ENCODE data around the gene NRXN2.
"Not testable (repeated sequence)": the region's sequence is repeated elsewhere in the genome, so short reads cannot be mapped to it uniquely, and the experiment has no call there.

NRXN2 gene

DNA sequence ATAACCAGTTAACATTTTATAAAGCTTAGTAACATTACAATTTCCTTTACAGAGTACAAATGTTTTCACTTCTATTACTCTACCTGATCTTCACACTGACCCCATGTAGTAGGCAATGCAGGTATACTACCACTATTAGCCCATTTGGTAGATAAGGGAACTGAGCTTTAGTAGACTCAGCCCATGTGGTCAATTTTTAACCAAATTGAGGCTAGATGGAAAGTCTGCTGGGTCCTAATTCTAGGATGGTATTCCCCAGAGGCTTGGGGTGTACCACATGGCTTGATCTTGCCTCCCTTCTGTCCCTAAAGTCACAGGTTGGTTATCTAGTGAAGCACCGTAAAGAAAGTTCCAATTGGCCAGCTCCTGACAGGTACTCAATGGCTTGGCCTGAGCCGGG, 48.2 kb downstream of the NRXN2 start:
- DNase-seq (ENCODE audit: low read depth in 2 of 2) = no peak

DNA sequence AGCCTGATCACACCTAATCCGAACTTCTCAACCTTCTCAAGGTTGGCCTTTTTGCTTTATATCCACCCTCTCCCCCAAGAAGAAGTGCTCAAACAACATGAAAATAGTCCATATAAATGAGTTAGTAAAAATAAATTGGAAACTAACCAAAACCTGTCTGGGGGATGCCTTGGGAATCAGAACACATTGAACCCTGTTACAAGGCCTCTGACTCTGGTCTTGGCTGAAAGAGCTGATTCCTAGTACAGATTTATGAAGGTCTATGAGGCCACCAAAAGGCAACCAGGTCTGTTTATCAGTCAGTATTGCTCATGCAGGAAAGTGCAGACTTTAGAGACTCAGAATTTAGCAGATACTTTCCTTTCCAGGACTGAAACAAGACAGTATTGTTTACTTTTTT, 49.7 kb downstream of the NRXN2 start:
- DNase-seq (ENCODE audit: low read depth in 2 of 2) = no peak

DNA sequence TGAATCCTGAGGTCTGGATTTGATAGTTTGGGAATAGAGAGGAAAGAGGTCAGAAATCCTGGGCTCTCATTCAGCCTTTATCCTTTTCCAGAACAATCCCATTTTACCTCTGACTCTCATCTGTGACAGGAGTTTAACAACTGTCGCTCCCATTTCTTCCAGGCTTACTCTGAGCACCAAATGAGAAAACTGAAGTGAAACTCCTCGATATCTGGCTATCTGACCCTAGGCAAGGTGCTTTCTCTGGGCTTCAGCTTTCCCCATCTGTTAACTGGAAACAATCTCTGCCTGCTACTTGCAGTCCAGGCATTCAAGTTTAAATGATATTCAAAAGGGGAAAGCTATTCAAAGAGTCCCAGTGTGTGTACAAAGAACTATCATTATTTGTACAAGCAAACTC, 50.1 kb downstream of the NRXN2 start:
- no peak for DNase-seq (ENCODE audit: low read depth in 2 of 2)

DNA sequence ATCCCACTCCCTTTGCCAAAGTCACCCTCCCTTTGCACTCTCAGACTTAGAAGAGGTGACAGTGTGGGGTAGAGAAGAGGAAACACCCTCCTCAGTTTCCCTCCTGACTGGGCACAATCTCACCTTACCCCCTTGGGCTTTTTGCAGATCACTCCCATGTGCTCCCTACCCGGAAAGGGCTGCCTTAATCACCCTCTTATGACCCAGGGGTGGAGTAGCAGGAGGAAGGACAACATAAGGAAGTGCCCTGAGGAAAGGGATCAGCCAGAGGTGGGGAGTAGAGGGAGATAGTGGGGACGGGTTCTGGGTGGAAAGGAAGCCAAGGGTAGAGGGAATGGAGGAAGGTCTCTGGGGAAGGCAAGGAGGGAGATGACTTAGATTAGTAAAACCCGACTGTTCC, 52.0 kb downstream of the NRXN2 start:
- DNase-seq (ENCODE audit: low read depth in 2 of 2) = no peak

DNA sequence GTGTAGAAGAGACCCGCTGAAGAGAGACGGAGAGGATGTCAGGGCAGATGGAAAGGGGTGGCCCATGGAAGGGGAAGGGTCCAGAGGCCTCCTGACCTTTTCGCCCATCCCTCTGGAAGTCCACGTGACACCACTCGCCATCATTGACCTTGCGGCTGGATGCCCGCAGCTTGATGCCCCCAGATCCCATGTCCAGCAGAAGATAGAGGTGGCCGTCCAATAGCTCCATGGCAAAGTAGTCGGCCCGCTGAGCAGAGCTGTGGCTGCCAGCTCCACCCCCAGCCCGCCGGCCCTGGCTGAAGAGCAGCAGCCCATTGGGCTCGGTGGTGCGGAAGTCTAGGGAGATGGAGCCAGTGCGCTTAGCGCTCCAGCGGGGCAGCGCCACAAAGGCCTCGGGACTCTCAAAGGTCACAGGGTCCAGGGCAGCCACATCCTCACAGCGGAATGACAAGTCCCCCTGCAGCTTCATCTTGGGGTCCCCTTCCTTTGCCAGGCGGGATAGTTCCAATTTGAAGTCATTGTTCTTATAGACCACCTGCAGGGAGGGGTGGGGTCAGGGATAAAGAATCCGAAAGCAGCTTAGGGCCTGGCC, 55.7 kb downstream of the NRXN2 start:
- DNase-seq (ENCODE audit: low read depth in 2 of 2) = no peak

DNA sequence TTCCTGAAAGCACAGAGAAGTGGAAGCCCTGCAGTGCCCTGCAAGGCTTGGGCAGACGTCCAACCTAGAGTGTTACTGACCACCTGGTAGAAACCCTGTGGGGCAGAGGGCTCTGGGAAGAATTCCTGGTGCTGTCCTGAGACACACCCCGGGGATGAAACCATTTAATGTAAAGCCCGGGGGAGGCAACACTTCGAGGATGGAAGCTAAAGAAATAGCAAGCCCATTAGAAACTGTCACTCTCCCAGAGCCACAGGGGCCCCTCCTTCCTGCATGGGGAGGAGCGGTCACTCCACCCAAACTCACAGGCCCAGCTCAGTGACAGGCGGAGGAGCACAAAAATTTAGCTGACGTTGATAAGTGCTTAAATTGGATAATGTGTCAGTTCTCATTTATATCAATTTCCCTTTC, 57.6 kb downstream of the NRXN2 start:
- DNase-seq (ENCODE audit: low read depth in 2 of 2) = no peak

DNA sequence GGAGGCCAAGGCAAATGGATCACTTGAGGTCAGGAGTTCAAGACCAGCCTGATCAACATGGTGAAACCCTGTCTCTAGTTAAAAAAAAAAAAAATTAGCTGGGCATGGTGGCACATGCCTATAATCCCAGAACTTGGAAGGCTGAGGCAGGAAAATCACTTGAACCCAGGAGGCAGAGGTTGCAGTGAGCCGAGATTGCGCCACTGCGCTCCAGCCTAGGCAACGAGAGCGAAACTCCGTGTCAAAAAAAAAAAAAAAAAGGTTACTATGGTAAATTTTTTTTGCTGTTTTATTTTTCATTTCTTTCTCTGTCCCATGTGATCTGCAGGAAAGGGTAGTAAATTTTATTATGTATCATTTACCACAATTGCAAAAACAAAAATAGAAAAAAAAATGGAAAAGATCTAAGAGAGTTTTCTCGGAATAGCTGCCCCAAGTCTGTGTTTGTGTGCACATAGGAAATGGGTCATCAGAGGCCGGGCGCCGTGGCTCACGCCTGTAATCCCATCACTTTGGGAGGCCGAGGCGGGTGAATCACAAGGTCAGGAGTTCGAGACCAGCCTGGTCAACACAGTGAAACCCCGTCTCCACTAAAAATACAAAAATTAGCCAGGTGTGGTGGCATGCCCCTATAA, 58.6 kb downstream of the NRXN2 start:
- DNase-seq (ENCODE audit: low read depth in 2 of 2) = not testable (repeated sequence)

DNA sequence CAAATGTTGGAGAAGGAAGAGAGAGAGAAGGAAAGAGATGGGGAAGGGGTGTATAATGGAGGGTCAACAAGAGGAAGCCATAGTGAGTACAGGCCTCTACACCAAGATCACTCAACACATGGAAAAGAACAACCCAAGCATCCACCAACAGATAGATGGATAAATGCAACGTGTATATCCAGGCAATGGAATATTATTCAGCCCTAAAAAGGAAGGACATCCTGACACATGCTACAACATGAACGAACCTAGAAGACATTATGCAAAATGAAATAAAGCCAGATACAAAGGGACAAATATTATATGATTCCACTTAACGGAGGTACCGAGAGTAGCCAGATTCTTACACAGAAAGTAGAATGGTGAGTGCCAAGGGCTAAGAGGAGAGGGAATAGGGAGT, 59.3 kb downstream of the NRXN2 start:
- no peak for DNase-seq (ENCODE audit: low read depth in 2 of 2)

DNA sequence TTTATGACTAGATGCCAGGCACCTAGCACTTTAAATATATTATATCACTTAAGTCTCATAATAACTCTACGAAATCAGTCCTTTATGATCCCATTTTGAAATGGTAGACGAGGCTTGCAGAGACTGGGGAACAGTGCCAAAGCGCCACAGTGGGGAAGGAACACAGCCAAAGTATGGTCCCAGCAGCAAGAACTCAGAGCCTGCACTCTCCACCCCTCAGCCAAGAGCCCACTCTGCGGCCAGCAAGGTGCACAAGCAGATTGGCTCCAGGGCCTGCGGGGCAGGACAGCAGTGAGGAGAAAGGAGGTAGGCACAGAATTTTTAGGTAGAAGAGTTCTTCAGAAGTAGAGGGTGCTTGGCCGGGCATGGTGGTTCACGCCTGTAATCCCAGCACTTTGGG, 61.4 kb downstream of the NRXN2 start:
- no peak for DNase-seq (ENCODE audit: low read depth in 2 of 2)

DNA sequence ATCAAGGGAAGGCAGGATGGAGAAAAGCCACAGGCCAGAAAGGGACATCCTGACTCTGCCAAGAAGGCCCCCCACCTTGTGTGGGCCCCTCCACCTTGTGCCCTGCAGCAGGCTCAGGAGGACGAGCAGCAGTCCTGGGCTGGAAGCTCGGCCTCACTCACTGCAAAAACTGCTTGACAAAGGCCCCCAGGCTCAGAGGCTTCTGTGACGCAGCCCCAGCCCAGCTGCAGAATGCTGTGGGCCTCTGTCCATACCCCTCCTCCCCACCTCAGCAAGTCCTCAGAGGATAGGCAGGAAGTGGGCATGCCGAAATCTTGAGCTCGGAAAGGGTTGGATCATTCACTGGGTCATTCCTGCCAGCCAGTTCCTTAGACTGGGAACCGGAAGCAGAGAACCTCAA, 61.9 kb downstream of the NRXN2 start:
- no peak for DNase-seq (ENCODE audit: low read depth in 2 of 2)

DNA sequence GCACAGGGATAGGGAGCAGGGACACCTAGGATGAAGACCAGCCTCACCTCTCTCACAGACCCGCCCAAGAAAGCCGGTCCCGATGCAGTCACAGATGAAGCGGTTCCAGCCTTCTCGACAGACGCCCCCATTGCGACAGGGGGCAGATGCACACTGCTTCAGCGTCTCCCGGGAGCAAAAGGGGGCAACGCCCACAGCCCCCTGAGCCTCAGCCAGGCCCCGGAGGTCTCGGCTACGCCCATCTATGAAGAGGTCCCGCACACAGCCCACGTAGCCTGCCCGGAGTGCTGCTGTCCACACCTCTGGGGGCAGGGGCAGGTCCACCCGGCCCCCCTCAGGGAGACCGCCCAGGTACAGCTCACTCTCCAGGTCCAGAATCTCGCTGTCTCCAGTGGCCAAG, 62.3 kb downstream of the NRXN2 start:
- DNase-seq (ENCODE audit: low read depth in 2 of 2) = no peak

DNA sequence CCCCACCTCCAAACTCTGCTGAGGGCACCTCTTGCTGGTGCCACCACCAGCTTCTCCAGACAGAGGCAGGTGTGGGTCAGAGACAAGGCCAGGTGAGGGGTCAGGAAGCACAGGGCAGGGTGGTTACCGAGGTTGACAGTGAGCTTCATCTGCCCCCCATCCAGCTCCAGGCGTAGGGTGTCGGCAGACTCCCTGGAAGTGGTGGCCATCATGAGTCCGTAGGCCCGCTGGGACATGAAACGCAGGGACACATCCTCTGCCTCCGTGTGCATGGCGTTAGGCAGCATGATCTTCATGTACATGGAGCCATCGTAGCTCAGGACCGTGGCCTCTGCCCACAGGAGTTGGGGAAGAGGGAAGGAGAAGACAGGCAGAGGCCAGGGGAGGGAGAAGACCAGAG, 62.8 kb downstream of the NRXN2 start:
- DNase-seq (ENCODE audit: low read depth in 2 of 2) = no peak

DNA sequence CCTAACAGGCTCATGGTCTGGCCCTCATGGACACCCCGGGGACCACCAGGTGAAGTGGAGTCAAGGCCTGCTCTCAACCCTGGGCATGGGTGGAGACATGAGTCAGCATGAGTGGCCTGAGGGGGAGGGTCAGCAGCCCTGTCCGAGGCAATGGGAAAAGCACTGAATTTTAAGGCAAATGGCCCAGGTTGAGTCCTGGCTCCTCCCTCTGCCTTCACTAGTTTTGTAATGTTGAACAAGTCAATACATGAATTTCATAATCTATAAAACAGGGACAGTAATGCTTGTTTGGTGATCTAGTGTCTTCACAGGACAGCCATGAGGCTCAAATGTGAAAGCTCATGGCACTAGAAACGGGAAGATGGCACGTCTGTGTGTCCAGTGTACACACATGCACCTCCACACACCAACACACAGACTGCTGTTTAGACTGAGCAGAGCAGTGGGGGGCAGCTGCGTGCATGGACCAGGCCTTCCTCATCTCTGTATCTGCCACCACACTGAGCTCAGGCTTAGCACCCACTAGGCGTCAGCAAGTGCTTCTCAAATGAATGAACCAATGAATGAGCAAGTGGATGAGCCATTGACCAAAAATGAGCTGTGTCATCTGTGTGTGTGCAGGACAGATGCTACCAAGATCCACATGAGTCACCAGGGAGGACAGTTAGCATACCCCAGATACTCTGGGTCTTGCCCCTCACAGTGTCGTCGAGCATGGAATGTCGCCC, 63.4 kb downstream of the NRXN2 start:
- no peak for DNase-seq (ENCODE audit: low read depth in 2 of 2)

DNA sequence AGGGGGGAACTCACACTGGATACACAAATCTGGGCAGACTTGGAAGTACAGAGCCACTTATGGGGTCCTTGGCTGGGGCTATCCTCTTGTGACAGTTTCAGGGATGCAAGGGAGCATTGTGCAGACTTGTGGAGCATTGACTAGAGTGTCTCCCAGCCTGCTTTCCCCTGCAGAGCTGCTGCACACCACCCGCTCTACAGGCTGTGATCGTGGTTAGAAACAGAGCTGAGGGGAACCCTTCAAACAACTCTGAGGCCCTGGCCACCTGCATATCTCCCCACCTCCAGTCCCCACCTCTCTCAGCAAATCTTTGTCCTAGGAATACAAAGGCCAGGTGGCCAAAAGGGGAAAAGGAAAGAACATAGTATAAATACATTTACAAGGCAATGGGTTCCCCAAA, 64.7 kb downstream of the NRXN2 start:
- DNase-seq (ENCODE audit: low read depth in 2 of 2) = no peak

DNA sequence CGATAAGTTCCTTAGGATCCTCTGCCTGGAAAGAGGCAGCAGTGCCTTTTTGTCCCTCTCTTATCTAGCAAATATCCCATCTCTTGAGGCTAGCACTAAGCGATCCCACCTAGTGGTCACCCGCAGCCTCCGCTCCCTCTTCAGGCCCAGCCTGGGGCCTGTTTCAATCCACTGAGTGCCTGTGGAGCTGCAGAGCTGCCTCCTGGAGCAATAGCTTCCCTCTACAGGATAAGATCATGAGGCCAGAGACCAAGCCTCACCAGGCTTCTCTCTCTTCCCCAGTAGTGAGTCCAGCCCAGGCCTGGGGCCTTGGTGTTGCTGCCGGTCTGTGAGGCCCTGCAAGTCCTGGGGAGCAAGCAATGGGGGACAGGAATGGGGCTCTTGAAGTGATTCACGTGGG, 66.1 kb downstream of the NRXN2 start:
- no peak for DNase-seq (ENCODE audit: low read depth in 2 of 2)

DNA sequence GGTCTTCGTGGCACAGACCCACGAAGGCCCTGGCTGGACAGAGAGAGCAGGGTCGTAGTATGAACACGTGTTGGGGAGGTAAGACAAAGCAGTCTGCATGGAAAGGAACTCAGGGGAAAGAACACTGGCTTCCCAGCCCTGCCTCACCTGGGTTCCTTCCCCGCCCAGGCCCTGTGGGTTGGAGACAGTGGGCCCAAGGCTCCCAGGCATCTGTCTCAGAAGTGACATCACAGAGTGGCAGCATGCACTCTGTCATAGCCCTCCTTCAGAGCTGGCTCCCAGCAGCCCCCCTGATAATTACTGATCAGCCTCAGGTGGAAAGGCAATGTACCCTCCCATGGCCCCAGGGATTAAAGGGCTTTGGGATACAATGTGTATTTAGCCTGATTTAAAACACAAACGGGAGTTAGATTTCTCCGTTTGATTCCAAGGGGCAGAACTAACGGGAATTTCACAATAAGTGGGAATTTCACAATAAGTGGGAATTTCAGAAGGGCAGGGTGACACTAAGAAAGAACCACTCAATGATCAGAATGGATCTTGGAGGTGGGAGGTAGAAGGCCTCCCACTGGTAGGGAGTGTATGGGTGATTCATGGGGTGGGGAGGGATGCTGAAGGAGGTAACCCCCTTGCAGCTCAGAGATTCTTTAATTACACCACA, 66.9 kb downstream of the NRXN2 start:
- no peak for DNase-seq (ENCODE audit: low read depth in 2 of 2)

DNA sequence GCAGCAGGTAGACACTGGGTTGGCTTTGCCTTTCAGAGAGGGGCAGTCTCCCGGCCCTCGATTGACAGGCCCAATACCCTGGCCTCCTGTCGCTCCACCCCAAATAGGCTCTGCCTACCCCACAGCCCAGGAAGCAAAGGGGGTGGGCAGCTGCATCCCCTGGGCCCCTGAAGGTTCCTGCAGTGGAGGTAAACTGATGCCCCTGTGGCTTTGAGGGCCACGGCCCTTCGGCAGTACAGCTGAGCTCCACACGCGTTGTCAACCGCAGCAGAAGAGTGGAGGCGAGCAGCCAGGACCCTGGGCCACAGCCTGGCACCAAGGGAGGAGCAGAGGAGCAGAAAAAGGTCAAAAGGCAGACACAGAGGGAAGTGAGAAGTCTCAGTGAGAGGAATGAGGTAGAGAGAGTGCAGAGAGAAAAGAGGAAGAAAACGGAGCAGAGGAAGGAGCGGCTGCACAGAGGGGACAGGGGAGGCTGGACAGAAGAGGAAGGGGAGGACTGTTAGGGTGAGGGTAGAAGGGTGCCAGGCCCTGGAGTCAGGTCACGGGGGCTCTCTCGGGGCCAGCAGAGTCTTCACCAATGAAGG, 67.9 kb downstream of the NRXN2 start:
- DNase-seq (ENCODE audit: low read depth in 2 of 2) = no peak

DNA sequence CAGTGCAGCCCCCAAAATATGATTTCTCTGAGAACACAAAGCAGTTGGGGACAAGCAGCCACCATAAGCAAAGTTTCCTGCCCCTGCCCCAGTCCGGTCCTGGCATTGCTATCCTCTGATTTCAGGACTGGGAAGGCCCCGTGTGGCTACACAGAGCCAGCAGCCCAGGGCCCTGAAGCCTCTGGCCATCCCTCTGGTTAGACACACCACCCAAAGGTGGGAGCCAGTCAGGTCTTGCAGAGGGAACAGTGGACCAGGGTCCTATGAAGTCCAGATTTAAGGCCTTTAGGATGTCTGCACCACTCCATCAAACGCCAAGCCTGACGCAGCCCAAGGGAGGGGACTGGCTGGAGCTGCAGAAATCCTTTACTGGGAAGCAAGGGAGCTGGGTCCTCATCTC, 68.6 kb downstream of the NRXN2 start:
- no peak for DNase-seq (ENCODE audit: low read depth in 2 of 2)

DNA sequence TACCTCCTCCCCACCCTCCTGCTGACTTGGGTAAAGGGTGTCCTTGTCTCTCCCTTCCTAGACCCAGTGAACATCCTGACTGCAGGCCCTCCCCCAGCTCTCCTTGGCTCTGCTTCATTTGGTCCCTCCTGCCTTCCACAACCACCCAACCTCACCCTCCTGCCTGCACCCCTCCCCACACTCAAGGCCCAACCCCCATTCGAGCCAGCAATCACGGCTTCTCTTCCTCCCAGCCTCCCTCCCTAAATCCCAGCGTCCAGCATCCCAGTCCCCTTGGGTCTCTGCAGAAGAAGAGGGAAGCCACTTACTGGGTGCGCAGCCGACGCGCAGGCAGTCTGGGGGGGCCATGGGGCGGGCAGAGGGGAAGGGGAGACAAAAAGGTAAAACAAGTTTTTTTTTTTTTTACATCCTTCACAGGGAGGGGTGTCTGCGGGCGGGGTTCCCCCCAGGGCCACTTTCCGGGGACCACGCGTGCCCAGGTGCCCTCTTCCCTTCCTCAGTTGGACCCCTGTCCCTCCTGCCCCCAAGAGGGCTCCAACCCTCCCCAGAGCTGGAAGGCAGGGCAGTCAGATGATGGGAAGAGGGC, 69.5 kb downstream of the NRXN2 start:
- DNase-seq (ENCODE audit: low read depth in 2 of 2) = no peak

DNA sequence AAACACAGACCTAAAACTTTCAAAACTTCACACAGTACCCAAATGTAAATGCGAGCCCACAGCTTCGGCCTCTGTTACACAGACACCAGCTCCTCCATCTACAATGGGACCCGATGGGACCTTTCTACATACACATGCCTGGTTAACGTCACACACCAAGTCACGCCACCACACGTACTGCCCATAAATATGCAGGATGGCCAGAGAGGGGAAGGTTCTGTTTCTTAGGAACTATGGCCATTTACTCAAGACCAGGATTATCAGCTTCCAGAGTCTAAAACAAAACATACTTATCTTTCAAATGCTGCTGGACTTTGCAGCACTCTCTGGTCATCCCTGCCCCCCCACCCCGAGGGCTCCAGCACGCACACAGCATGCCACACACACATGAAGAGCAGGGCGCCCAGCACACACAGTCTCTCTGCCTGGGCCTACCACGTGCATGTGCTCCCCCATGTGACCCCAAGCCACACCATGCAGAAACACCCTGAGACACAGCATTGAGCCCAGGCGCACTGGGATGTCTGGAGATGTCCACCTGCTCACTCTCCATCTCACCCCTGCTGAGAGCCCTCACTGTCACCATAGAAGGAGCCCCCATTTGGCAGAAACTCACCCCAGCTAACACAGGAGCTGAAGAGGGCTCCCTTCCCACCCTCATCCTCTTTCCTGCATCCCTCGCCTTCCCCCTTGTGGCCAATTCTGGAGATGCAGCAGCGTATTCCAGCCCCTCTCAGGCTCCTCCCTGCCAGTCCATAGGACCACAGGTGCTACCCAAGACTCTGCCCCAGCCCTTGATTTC, 70.2 kb downstream of the NRXN2 start:
- DNase-seq (ENCODE audit: low read depth in 2 of 2) = peak; percentile 26 to 41

DNA sequence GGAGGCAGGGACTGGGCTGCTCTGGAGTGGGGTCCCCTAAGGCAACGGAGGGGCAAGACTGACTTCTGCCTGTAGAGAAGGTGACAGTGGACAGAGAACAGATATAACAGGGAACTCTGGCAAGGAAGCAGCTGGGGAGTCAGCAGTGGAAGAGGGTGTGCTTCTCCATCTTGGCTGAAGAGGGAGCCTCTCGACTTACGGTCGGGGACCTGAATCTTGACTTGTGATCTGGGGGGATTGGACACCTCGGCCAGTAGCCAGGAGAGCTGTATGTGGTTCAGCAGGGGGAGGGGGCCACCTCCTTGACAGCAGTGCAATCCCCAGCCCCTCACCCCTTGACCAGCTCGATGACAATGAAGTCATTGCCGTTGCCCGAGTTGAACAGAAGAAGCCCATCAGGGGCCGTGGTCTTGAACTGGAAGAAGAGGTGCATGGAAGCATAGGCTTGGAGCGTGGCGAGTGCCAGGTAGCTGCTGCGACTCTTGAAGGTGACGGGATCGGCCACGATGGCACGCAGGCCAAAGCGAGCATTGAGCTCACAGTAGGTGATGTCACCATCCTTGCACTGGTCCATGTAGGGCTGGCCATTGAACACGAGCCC, 72.0 kb downstream of the NRXN2 start:
- no peak for DNase-seq (ENCODE audit: low read depth in 2 of 2)
